B cell (primary cell): ENCODE results near the gene PCDH15. TPM values are rescaled to one million over a fixed set of nuclear protein-coding genes. Genes with fewer than 3 reads are reported as not detected.

Source experiments
- ATAC-seq: fragments of 200-7000 bp; cut with Tn5 transposase; one replicate; pipeline ENCODE4 v1.10.0; 2021; ENCODE audit warnings: low read depth, mild to moderate bottlenecking, moderate number of reproducible peaks, moderate library complexity
- CTCF ChIA-PET: fragments of 350-600 bp; sonication (Branson Sonifier 250); formaldehyde crosslinking; loops from one replicate; lab custom pipeline; 2021; ENCODE audit warnings: antibody characterized with exemption, inconsistent platforms; lab: Charles Lee
- POLR2A ChIA-PET: fragments of 350-600 bp; sonication (Branson Sonifier 250); formaldehyde crosslinking; loops from one replicate; lab custom pipeline; 2021; ENCODE audit warnings: antibody characterized with exemption; lab: Charles Lee
- DNase-seq: peaks from one replicate; pipeline ENCODE4 v3.0.0; 2013
- H2AFZ ChIP-seq: 2 replicates; pipeline ENCODE4 v1.6.1; 2012; ENCODE audit warnings: mild to moderate bottlenecking, low read depth, low read length; ENCODE audit not compliant: insufficient read depth, poor library complexity, severe bottlenecking
- H3K27ac ChIP-seq, 2 donors: 1 replicate in 1 of 2; 2 replicates in 1 of 2; pipeline ENCODE4 v1.5.1; 2012 to 2013; ENCODE audit warnings: low read length in 2 of 2, mild to moderate bottlenecking in 2 of 2, moderate library complexity in 1 of 2
- H3K27me3 ChIP-seq, 4 experiments: fragments of 200-600 bp in 1 of 4; sonication (generic) in 1 of 4; replicated peaks in 1 of 4; 1 replicate in 2 of 4; 2 replicates in 2 of 4; pipeline versions ENCODE4 v1.6.1 to v1.7.0; 2013 to 2016; ENCODE audit warnings: low read length in 3 of 4, mild to moderate bottlenecking in 2 of 4, mixed read lengths in 1 of 4, moderate library complexity in 1 of 4; ENCODE audit not compliant: insufficient read depth in 4 of 4, control insufficient read depth in 3 of 4; ENCODE audit errors: control extremely low read depth in 1 of 4
- H3K36me3 ChIP-seq, 2 experiments: replicated peaks in 1 of 2; 1 replicate in 1 of 2; 2 replicates in 1 of 2; pipeline versions ENCODE4 v1.6.1 to v1.7.1; 2013; ENCODE audit warnings: low read length in 1 of 2; ENCODE audit not compliant: insufficient read depth in 2 of 2, control insufficient read depth in 1 of 2; ENCODE audit errors: control extremely low read depth in 1 of 2, extremely low read depth in 1 of 2
- H3K4me1 ChIP-seq, 2 donors: fragments of 200-600 bp in 1 of 2; sonication (generic) in 1 of 2; 1 replicate in 1 of 2; 2 replicates in 1 of 2; pipeline versions ENCODE4 v1.5.1 to v1.6.1; 2013 to 2017; ENCODE audit warnings: low read length in 2 of 2; ENCODE audit not compliant: control insufficient read depth in 2 of 2, insufficient read depth in 2 of 2
- H3K4me2 ChIP-seq: replicated peaks from 2 replicates; pipeline ENCODE3; 2012; ENCODE audit warnings: mild to moderate bottlenecking, low read depth, low read length; ENCODE audit not compliant: poor library complexity, severe bottlenecking
- H3K4me3 ChIP-seq, 5 experiments: fragments of 200-600 bp in 1 of 5; sonication (generic) in 1 of 5; 1 replicate in 3 of 5; 2 replicates in 2 of 5; pipeline versions ENCODE4 v1.5.1 to v1.7.0; 2011 to 2016; ENCODE audit warnings: low read length in 4 of 5, mild to moderate bottlenecking in 4 of 5, low read depth in 2 of 5, control low read depth in 1 of 5, moderate library complexity in 1 of 5; ENCODE audit not compliant: insufficient read depth in 1 of 5; ENCODE audit errors: control extremely low read depth in 1 of 5, extremely low read depth in 1 of 5
- H3K79me2 ChIP-seq: fragments of 200-600 bp; sonication (generic); one replicate; pipeline ENCODE4 v1.6.0; 2016; ENCODE audit warnings: low read length; ENCODE audit not compliant: control insufficient read depth, insufficient read depth
- H3K9ac ChIP-seq: fragments of 200-600 bp; sonication (generic); 2 replicates; pipeline ENCODE4 v1.6.1; 2017; ENCODE audit warnings: mild to moderate bottlenecking, low read length, moderate library complexity
- H3K9me3 ChIP-seq, 3 donors: one replicate each; pipeline versions ENCODE4 v1.6.1 to v1.7.1; 2013; ENCODE audit warnings: low read length in 2 of 3; ENCODE audit not compliant: control insufficient read depth in 2 of 3, insufficient read depth in 1 of 3; ENCODE audit errors: control extremely low read depth in 1 of 3
- H4K20me1 ChIP-seq: 2 replicates; pipeline ENCODE4 v1.6.0; 2012; ENCODE audit warnings: mild to moderate bottlenecking, low read length; ENCODE audit not compliant: insufficient read depth, control insufficient read depth, poor library complexity, severe bottlenecking
- H3K27ac Mint-ChIP-seq: one replicate; pipeline ENCODE4 v1.8.0; 2021; ENCODE audit warnings: mixed read lengths
- H3K27me3 Mint-ChIP-seq: one replicate; pipeline ENCODE4 v1.8.0; 2021; ENCODE audit warnings: mixed read lengths
- H3K4me1 Mint-ChIP-seq: one replicate; pipeline ENCODE4 v1.8.0; 2021; ENCODE audit warnings: mixed read lengths
- H3K4me3 Mint-ChIP-seq: one replicate; pipeline ENCODE4 v1.8.0; 2021; ENCODE audit warnings: mixed read lengths
- H3K9me3 Mint-ChIP-seq: one replicate; pipeline ENCODE4 v1.8.0; 2022; ENCODE audit warnings: mixed read lengths; ENCODE audit not compliant: insufficient read depth
- EZH2 ChIP-seq: IDR thresholded peaks from 2 replicates; pipeline ENCODE4 v1.6.1; 2012; ENCODE audit warnings: borderline replicate concordance, low read depth, mild to moderate bottlenecking, moderate library complexity, low read length; ENCODE audit not compliant: insufficient read depth, poor library complexity, severe bottlenecking
- WGBS: methylation state at CpG from one replicate; pipeline ENCODE4 v1.1.5; 2013; ENCODE audit warnings: missing lambda C conversion rate; ENCODE audit not compliant: insufficient coverage; 5-methylcytosine and 5-hydroxymethylcytosine counted together
- intact Hi-C: fragments of 100-400 bp; cut with micrococcal nuclease; formaldehyde crosslinking; loops from one replicate; pipeline ENCODE4 v1.10.0; 2022
- polyA plus RNA-seq: library from polyadenylated mRNA; depleted of rRNA; stranded (reverse); fragments of >200 nt; gene quantifications from 2 replicates; pipeline ENCODE4 v1.2.3, GENCODE V29; 2012
- total RNA-seq, 2 donors: library from RNA; stranded (reverse); fragments of 120-200 nt in 1 of 2; gene quantifications; 1 replicate in 1 of 2; 2 replicates in 1 of 2; pipeline versions ENCODE4 v1.2.3 to v1.2.4, GENCODE V29; 2013 to 2022
- TF ChIP-seq, protein P1 (sequence below): fragments of 200-600 bp; IDR thresholded peaks from one replicate; pipeline ENCODE4 v1.8.0; 2022; ENCODE audit warnings: antibody characterized with exemption, mild to moderate bottlenecking

PCDH15 gene
- total and polyA plus RNA-seq, 2 donors (not counting 1 experiment from before 2014, with no cell fraction given) = not detected

GRCh38 chr10:54653518-54653917 is 147.5 kb downstream of the PCDH15 start:
- Mint-ChIP-seq H3K27ac (no peak overlapping the region), H3K27me3 (no peaks in the 10 kb centered on the region), H3K9me3 (no peaks in the 10 kb centered on the region), H3K4me1 (no peaks in the 10 kb centered on the region), H3K4me3 (no peak overlapping the region)
- ChIA-PET POLR2A (no interaction called here), CTCF (no interaction called here)
- no peaks in the 10 kb centered on the region for H3K79me2 ChIP-seq
- no peak for DNase-seq
- H3K4me1 ChIP-seq = no peaks in the 10 kb centered on the region
- no peak for ATAC-seq
- H3K9ac ChIP-seq = no peak overlapping the region
- no peak overlapping the region for H3K27ac ChIP-seq
- intact Hi-C loops = no loop called here
- H3K27me3 ChIP-seq = no peaks in the 10 kb centered on the region
- TF ChIP-seq, protein P1, sequence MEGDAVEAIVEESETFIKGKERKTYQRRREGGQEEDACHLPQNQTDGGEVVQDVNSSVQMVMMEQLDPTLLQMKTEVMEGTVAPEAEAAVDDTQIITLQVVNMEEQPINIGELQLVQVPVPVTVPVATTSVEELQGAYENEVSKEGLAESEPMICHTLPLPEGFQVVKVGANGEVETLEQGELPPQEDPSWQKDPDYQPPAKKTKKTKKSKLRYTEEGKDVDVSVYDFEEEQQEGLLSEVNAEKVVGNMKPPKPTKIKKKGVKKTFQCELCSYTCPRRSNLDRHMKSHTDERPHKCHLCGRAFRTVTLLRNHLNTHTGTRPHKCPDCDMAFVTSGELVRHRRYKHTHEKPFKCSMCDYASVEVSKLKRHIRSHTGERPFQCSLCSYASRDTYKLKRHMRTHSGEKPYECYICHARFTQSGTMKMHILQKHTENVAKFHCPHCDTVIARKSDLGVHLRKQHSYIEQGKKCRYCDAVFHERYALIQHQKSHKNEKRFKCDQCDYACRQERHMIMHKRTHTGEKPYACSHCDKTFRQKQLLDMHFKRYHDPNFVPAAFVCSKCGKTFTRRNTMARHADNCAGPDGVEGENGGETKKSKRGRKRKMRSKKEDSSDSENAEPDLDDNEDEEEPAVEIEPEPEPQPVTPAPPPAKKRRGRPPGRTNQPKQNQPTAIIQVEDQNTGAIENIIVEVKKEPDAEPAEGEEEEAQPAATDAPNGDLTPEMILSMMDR = no peak
- TF ChIP-seq EZH2 = no peak
- H4K20me1 ChIP-seq = no peaks in the 10 kb centered on the region
- H3K4me3 ChIP-seq = no peak overlapping the region
- H3K36me3 ChIP-seq = no peaks in the 10 kb centered on the region
- WGBS = 92% methylated on average over 2 of the region's 2 CpGs
- no peak overlapping the region for H2AFZ ChIP-seq
- peaks cover 0 to 8% (median 0%) of the 10 kb centered on the region in 3 donors for H3K9me3 ChIP-seq
- H3K4me2 ChIP-seq = no peak overlapping the region

GRCh38 chr10:54650547-54650946 is 150.5 kb downstream of the PCDH15 start:
- H3K27ac ChIP-seq = no peak overlapping the region
- no peaks in the 10 kb centered on the region for H4K20me1 ChIP-seq
- H3K4me1 ChIP-seq = no peaks in the 10 kb centered on the region
- peaks cover 0 to 5% (median 0%) of the 10 kb centered on the region in 3 donors for H3K9me3 ChIP-seq
- no peak overlapping the region for H2AFZ ChIP-seq
- no peak for ATAC-seq
- no peaks in the 10 kb centered on the region for H3K27me3 ChIP-seq
- H3K4me3 ChIP-seq = no peak overlapping the region
- H3K4me1 Mint-ChIP-seq = no peaks in the 10 kb centered on the region
- no peak overlapping the region for H3K27ac Mint-ChIP-seq
- H3K79me2 ChIP-seq = no peaks in the 10 kb centered on the region
- H3K9me3 Mint-ChIP-seq = no peaks in the 10 kb centered on the region
- H3K27me3 Mint-ChIP-seq = no peaks in the 10 kb centered on the region
- no peak overlapping the region for H3K9ac ChIP-seq
- H3K36me3 ChIP-seq = no peaks in the 10 kb centered on the region
- TF ChIP-seq EZH2 = no peak
- TF ChIP-seq, protein P1 = no peak
- POLR2A ChIA-PET = no interaction called here
- H3K4me2 ChIP-seq = no peak overlapping the region
- intact Hi-C loops = no loop called here
- H3K4me3 Mint-ChIP-seq = no peak overlapping the region
- CTCF ChIA-PET = no interaction called here
- WGBS = no CpG with 5 or more reads among the region's 2 CpGs
- DNase-seq = no peak
